GM10248 (cell line): ENCODE measurements around the gene TXLNB.

ENCODE experiments used
- CTCF ChIA-PET: fragments of 300-600 bp; sonication (Branson Sonifier 250); formaldehyde crosslinking; extraction: SDS; loops from one replicate; lab custom pipeline; 2021; ENCODE audit warnings: antibody characterized with exemption; lab: Yijun Ruan, JAX
- POLR2A ChIA-PET: fragments of 350-650 bp; sonication (Branson Sonifier 250); formaldehyde crosslinking; extraction: SDS; loops from one replicate; lab custom pipeline; 2020; ENCODE audit warnings: antibody characterized with exemption; lab: Yijun Ruan, JAX
- DNase-seq: peaks from one replicate; pipeline ENCODE4 v3.0.0; 2012; ENCODE audit errors: extremely low spot score
- TF ChIP-seq, protein P1 (sequence below): IDR thresholded peaks from 2 replicates; pipeline ENCODE4 v1.5.1; 2012; ENCODE audit warnings: mild to moderate bottlenecking, low read depth; ENCODE audit errors: extremely low read depth, missing control alignments, control extremely low read depth

Gene TXLNB

DNA sequence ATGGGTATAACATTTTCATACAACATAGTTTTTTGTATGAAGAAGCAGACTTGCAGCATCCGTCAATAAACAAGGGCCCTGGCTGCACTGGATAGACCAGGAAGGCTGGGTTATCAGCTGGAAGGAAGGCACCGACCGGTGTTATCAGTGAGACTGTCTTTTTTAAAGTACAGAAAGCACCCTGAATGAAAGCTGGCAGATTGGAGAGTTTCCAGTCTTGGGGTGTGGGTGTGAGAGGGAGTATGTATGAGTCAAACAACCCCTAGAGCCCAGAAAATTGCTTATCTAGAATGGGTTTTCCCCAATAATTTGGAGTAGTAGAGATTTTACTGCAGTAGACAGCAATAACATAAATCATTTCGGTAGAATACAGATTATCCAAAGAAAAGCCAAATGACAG is 42.4 kb downstream of the TXLNB start:
- no peak for DNase-seq
- ChIA-PET POLR2A (no interaction called here), CTCF (interaction anchor here (0.7 to 2.5 kb wide), 7 partner anchors 8 to 87 kb away, joined by 3 to 16 read pairs (median 7); no protein-coding TSS in a partner anchor)
- TF ChIP-seq, protein P1, sequence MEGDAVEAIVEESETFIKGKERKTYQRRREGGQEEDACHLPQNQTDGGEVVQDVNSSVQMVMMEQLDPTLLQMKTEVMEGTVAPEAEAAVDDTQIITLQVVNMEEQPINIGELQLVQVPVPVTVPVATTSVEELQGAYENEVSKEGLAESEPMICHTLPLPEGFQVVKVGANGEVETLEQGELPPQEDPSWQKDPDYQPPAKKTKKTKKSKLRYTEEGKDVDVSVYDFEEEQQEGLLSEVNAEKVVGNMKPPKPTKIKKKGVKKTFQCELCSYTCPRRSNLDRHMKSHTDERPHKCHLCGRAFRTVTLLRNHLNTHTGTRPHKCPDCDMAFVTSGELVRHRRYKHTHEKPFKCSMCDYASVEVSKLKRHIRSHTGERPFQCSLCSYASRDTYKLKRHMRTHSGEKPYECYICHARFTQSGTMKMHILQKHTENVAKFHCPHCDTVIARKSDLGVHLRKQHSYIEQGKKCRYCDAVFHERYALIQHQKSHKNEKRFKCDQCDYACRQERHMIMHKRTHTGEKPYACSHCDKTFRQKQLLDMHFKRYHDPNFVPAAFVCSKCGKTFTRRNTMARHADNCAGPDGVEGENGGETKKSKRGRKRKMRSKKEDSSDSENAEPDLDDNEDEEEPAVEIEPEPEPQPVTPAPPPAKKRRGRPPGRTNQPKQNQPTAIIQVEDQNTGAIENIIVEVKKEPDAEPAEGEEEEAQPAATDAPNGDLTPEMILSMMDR = no peak

DNA sequence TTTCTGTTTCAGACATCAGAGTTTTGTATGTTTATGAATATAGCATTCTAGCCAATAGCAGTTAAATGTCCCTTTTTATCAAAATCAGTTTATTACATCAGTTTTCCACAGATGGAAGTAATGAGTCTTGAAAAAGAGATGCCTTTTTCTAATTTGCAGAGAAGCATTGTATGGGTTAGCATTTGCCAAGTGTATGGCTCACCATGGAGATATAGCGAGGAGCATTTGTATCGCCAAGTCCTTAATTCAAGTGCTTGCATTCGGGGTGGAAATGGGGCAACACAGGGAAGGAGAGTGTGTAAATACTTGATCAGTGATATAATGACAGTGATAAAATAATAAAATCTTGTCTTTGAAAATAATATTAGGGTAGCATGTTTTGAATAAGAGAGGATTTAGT is 42.9 kb downstream of the TXLNB start:
- no peak for DNase-seq
- POLR2A ChIA-PET = no interaction called here
- CTCF ChIA-PET = interaction anchor here (0.9 to 2.5 kb wide), 4 partner anchors 9 to 30 kb away, joined by 3 to 16 read pairs (median 13); no protein-coding TSS in a partner anchor
- TF ChIP-seq, protein P1 = no peak

DNA sequence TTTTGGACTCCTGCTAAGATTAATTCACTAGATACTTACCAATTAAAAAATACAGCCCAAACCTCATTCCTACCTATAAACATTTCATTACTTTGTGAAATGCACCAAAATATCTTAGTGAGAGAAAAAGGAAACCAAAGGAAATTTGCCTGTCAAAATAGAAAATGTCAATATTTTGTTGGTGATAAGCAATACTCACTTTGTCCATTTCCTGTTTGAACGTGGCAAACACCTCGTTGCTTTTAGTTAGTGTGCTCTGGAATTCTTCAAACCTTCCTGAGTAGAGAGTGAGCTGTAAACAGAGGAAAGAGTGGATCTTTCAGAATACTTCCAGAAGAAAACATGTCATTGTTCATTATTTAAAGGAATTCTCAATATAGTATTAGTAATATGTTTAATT is 44.2 kb downstream of the TXLNB start:
- DNase-seq = no peak
- CTCF ChIA-PET = interaction anchor here (1.0 kb wide), 1 partner anchor 11 kb away, joined by 4 read pairs; no protein-coding TSS in a partner anchor
- TF ChIP-seq, protein P1 = no peak
- POLR2A ChIA-PET = no interaction called here

DNA sequence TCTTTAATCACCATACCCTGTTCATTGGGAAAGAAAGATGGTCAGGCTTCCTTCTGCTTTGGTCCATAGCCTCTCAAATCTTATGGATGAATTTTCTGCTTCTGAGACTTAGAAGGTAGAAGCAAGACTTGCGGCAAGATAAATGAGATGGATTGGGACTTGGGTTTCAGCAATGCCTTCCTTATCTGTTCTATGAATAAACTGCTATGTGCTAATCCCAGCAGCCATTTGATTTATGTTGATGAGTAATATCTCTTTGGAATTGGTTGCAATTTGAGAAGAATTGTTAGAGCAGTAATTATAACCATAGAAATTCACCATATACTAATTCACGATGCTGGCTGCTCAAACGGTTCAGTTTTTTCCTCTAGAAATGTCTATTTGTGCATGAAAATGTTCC is 48.3 kb downstream of the TXLNB start:
- TF ChIP-seq, protein P1 = no peak
- POLR2A ChIA-PET = interaction anchor here (0.7 kb wide), 1 partner anchor 13 kb away, joined by 3 read pairs; no protein-coding TSS in a partner anchor
- CTCF ChIA-PET = interaction anchor here (1.3 to 1.9 kb wide), 2 partner anchors 13 to 24 kb away, joined by 3 to 6 read pairs; no protein-coding TSS in a partner anchor
- DNase-seq = no peak

DNA sequence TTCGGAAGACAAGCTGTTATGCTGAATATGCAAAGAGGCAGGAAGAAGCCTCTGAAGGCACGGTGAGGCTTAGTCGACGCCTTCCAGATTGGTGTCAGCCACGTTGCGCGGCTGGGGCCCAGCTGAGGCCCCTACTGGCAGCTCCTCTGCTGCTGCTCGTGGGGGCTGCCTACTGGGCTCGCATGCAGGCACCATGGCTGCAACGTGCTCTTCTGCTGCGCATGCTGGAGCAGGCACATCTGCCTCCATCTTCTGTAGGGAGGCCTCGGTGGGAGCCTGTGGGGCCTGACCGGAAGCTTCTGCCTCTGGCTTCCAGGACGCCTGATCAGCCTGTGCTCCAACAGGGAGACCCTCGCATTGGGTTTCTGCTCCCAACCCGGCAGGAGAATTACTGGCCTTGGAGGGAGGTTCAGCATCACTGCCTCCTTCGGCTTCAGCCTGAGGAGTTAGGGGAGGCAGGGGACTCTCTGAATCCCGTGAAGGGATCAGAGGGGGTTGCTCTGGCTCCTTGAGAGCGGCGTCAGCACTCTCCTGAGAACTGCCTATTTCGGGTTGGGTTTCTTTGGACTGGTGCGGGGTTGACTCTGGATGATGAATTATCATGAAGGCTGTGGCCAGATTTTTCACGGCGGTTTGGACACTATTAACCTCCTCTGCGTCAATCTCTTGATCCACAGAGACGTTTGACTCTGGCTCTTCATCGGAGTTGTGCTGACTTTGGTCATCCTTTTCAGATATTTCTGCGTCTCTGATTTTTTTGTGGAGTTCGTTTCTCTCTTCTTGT is 49.1 kb downstream of the TXLNB start:
- no peak for DNase-seq
- POLR2A ChIA-PET = interaction anchor here (0.7 kb wide), 1 partner anchor 12 kb away, joined by 3 read pairs; no protein-coding TSS in a partner anchor
- TF ChIP-seq, protein P1 = no peak
- CTCF ChIA-PET = interaction anchor here (1.1 to 1.2 kb wide), 2 partner anchors 23 to 28 kb away, joined by 3 read pairs; no protein-coding TSS in a partner anchor

DNA sequence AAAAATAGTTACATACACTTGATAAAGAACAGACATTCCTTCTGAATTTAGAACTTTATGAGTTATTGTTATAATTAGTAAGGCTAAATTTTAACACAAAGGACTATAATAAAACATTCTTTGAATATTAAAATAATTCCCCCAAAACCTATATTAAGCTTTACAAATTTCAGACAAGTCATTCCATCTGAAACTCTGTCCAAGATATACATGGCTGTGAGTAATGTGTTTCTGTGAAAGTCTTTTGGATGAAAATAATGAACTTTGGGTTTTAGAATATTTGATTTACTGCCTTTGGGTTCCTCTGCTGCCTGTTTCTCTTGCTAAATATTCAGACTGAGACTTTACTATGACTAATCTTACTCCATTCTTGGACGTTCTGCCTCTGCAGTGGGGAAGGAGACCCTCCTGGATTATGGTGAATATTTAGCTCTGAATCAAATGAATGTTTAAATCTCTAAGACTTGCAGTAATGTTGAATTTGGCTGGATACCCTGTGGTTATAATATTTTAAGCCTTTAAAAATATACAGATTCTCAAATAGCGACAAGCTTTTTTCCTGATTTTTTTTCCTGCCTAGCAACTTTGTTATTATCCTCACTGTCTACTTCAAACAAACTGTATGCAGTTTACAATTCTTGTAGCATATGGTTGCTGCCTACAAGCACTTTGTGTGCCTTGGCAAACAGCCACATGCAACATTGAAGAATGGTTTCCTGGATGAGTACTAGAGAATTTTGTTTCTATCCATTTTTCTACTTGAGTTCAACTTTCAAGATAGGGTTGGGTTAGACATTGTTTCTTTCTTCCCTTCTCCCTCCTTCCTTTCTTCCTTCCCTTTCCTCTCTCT is 51.4 kb downstream of the TXLNB start:
- ChIA-PET POLR2A (interaction anchor here (0.8 kb wide), 1 partner anchor 132 kb away, joined by 5 read pairs; no protein-coding TSS in a partner anchor), CTCF (interaction anchor here (0.9 to 3.0 kb wide), 4 partner anchors 10 to 22 kb away, joined by 3 to 15 read pairs (median 4); no protein-coding TSS in a partner anchor)
- no peak for DNase-seq
- TF ChIP-seq, protein P1 = no peak
